Transverse colon (tissue), 4 donors: Measurements from ENCODE around the gene MRS2. TPM values are rescaled to one million over a fixed set of nuclear protein-coding genes. Genes with fewer than 3 reads are reported as not detected.
"Not testable (repeated sequence)": the region's sequence is repeated elsewhere in the genome, so short reads cannot be mapped to it uniquely, and the experiment has no call there.

ENCODE experiments used
- DNase-seq: peaks from one replicate; pipeline ENCODE4 v3.0.0-alpha.2; 2019
- H3K27ac ChIP-seq, 4 donors: fragments of 200-600 bp; sonication (generic); 2 replicates each; pipeline ENCODE4 v1.5.1; 2016 to 2018; ENCODE audit warnings: inconsistent platforms in 4 of 4
- H3K27me3 ChIP-seq: fragments of 200-600 bp; sonication (generic); 2 replicates; pipeline ENCODE4 v1.5.1; 2017; ENCODE audit warnings: inconsistent platforms
- H3K36me3 ChIP-seq, 4 donors: fragments of 200-600 bp; sonication (generic); 2 replicates each; pipeline ENCODE4 v1.5.1; 2017 to 2019; ENCODE audit warnings: inconsistent platforms in 4 of 4
- H3K4me1 ChIP-seq, 4 donors: fragments of 200-600 bp; sonication (generic); 2 replicates each; pipeline ENCODE4 v1.5.1; 2017 to 2020; ENCODE audit warnings: inconsistent platforms in 4 of 4
- H3K4me3 ChIP-seq, 4 donors: fragments of 200-600 bp; sonication (generic); 1 replicate in 1 of 4; 2 replicates in 3 of 4; pipeline versions ENCODE4 v1.5.1 to v1.6.1; 2017 to 2019; ENCODE audit warnings: inconsistent platforms in 4 of 4
- H3K9me3 ChIP-seq, 2 donors: fragments of 200-600 bp; sonication (generic); 2 replicates each; pipeline ENCODE4 v1.5.1; 2017 to 2019; ENCODE audit warnings: inconsistent platforms in 2 of 2
- CTCF ChIP-seq, 5 experiments: fragments of 200-600 bp in 3 of 5; fragments of 450-650 bp in 2 of 5; sonication (generic) in 3 of 5; IDR thresholded peaks; 1 replicate in 2 of 5; 2 replicates in 3 of 5; pipeline ENCODE4 v1.5.1; 2016 to 2017; ENCODE audit warnings: antibody characterized with exemption in 5 of 5, inconsistent platforms in 3 of 5, mild to moderate bottlenecking in 2 of 5, moderate library complexity in 1 of 5
- EP300 ChIP-seq: sonication (generic); formaldehyde crosslinking; IDR thresholded peaks from one replicate; pipeline ENCODE4 v1.6.1; 2017; ENCODE audit warnings: antibody characterized with exemption, low read depth
- POLR2A ChIP-seq: fragments of 450-650 bp; IDR thresholded peaks from one replicate; pipeline ENCODE4 v1.6.1; 2016; ENCODE audit warnings: antibody characterized with exemption, mild to moderate bottlenecking, moderate library complexity
- POLR2AphosphoS5 ChIP-seq, 3 donors: sonication (generic); formaldehyde crosslinking; IDR thresholded peaks; one replicate each; pipeline ENCODE4 v1.6.1; 2016; ENCODE audit warnings: antibody characterized with exemption in 3 of 3
- WGBS, 2 donors: methylation state at CpG; one replicate each; pipeline ENCODE4 v1.1.5; 2018; ENCODE audit warnings: low coverage in 1 of 2; 5-methylcytosine and 5-hydroxymethylcytosine counted together
- in situ Hi-C, 4 donors: fragments of 200-750 bp; cut with MboI; loops; one replicate each; pipeline versions ENCODE4 v1.15.0 to v1.15.1; 2017; ENCODE audit warnings: low sequenced_read_pairs in 3 of 4, low pct_ligation_motif_present in 1 of 4, low pct_unique_long_range_greater_than_20kb in 1 of 4
- intact Hi-C: fragments of 100-400 bp; cut with DNase I; formaldehyde crosslinking; loops from one replicate; pipeline ENCODE4 v1.15.1; 2023; ENCODE audit warnings: low total_unique reads
- total RNA-seq, 4 donors: library from RNA; depleted of rRNA; stranded (reverse); fragments of >200 nt; gene quantifications; one replicate each; pipeline ENCODE4 v1.1.0, GENCODE V29; 2016

MRS2 gene
- total RNA-seq, 4 donors from 2014 or later = 18.7 to 45.3 (median 33.5) TPM

- H3K9me3 ChIP-seq = no peaks in the 10 kb centered on the region
- no peak overlapping the region for H3K4me3 ChIP-seq
- H3K4me1 ChIP-seq = no peaks in the 10 kb centered on the region
- in situ Hi-C loops (no loop called here), intact Hi-C loops (no loop called here)
- peaks cover 0 to 66% (median 25%) of the 10 kb centered on the region in 4 donors for H3K36me3 ChIP-seq
- DNase-seq = no peak
- WGBS, 2 donors = 89 to 95% methylated on average over 4 of the region's 4 CpGs
- no peak for TF ChIP-seq CTCF (IDR thresholded peaks at IDR 0.05)
- no peak for TF ChIP-seq POLR2A
- no peak for TF ChIP-seq EP300
- no peaks in the 10 kb centered on the region for H3K27me3 ChIP-seq
- no peak overlapping the region for H3K27ac ChIP-seq
These were observed 9.6 kb downstream of the MRS2 start for GRCh38 chr6:24412294-24412693.

DNA sequence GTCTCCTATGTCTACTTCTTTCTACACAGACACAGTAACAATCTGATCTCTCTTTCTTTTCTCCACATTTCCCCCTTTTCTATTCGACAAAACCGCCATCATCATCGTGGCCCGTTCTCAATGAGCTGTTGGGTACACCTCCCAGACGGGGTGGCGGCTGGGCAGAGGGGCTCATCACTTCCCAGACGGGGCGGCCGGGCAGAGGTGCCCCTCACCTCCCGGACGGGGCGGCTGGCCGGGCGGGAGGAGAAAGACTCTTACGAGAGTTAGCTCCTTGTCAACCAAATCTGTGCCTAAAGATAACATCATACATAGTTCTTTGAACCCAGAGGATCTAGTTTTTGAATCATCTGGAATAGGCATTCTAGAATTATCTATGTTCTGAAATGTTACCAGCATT is 11.8 kb downstream of the MRS2 start:
- H3K4me3 ChIP-seq, H3K4me1 ChIP-seq, H3K27me3 ChIP-seq, intact Hi-C loops, H3K27ac ChIP-seq, in situ Hi-C loops, DNase-seq, H3K9me3 ChIP-seq: not testable (repeated sequence)
- WGBS, 2 donors = 95% methylated on average over 13 of the region's 15 CpGs; no CpG with 5 or more reads in 1 of the 2 donors
- peaks cover 0 to 76% (median 33%) of the 10 kb centered on the region in 4 donors for H3K36me3 ChIP-seq

GRCh38 chr6:24415753-24416152 is 13.0 kb downstream of the MRS2 start:
- Histone ChIP-seq H3K27me3 (no peaks in the 10 kb centered on the region), H3K4me3 (no peak overlapping the region), H3K27ac (no peak overlapping the region), H3K4me1 (no peaks in the 10 kb centered on the region), H3K36me3 (peaks cover 0 to 83% (median 39%) of the 10 kb centered on the region in 4 donors), H3K9me3 (no peaks in the 10 kb centered on the region)
- DNase-seq = no peak
- in situ Hi-C loops = no loop called here
- intact Hi-C loops = no loop called here
- 60 to 75% methylated on average over 1 to 4 of the region's 4 CpGs for WGBS, 2 donors
- TF ChIP-seq CTCF (IDR thresholded peaks at IDR 0.05) (no peak), EP300 (no peak), POLR2A (no peak), POLR2AphosphoS5 (IDR thresholded peaks at IDR 0.05) (no peak)

GRCh38 chr6:24419526-24419925 is 16.8 kb downstream of the MRS2 start:
- Histone ChIP-seq H3K36me3 (peaks cover 0 to 93% (median 43%) of the 10 kb centered on the region in 4 donors), H3K4me1 (no peaks in the 10 kb centered on the region), H3K27ac (no peak overlapping the region), H3K4me3 (no peak overlapping the region), H3K9me3 (no peaks in the 10 kb centered on the region), H3K27me3 (no peaks in the 10 kb centered on the region)
- DNase-seq = no peak
- in situ Hi-C loops (no loop called here), intact Hi-C loops (no loop called here)
- no peak for TF ChIP-seq POLR2A
- no peak for TF ChIP-seq CTCF (IDR thresholded peaks at IDR 0.05)
- no peak for TF ChIP-seq POLR2AphosphoS5 (IDR thresholded peaks at IDR 0.05)
- no peak for TF ChIP-seq EP300

- in situ Hi-C loops (loop anchor here in 1 of 4 donors (25.0 kb wide), 1 partner anchor 262 kb away; no protein-coding TSS in a partner anchor), intact Hi-C loops (no loop called here)
- Histone ChIP-seq H3K27ac (no peak overlapping the region), H3K36me3 (peaks cover 0 to 52% (median 19%) of the 10 kb centered on the region in 4 donors), H3K27me3 (no peaks in the 10 kb centered on the region), H3K4me3 (no peak overlapping the region), H3K4me1 (no peaks in the 10 kb centered on the region), H3K9me3 (no peaks in the 10 kb centered on the region)
- 74 to 100% methylated on average over 1 to 2 of the region's 2 CpGs for WGBS, 2 donors
- DNase-seq = no peak
- no peak for TF ChIP-seq POLR2AphosphoS5 (IDR thresholded peaks at IDR 0.05)
These were observed 22.4 kb downstream of the MRS2 start for GRCh38 chr6:24425091-24425490.
